SK-N-MC (cell line): ENCODE results near the gene SLC8A2.

ENCODE experiments used
- EZH2 ChIP-seq: fragments of 200-600 bp; sonication (generic); IDR thresholded peaks from one replicate; pipeline ENCODE4 v1.6.1; 2017; ENCODE audit warnings: antibody characterized with exemption
- FOXP2 ChIP-seq: optimal IDR thresholded peaks from 2 replicates; pipeline ENCODE3; 2011; ENCODE audit warnings: mild to moderate bottlenecking, moderate library complexity; ENCODE audit not compliant: insufficient read depth; ENCODE audit errors: extremely low read length, control extremely low read depth
- POLR2AphosphoS5 ChIP-seq: IDR thresholded peaks from 2 replicates; pipeline ENCODE4 v1.6.1; 2012; ENCODE audit warnings: mild to moderate bottlenecking, low read depth, low read length, borderline replicate concordance

GRCh38 chr19:47404334-47405196 lies 67.1 kb downstream of the SLC8A2 start:
- TF ChIP-seq EZH2 (no peak), POLR2AphosphoS5 (no peak), FOXP2 (no peak)
